OCI-LY7 (cell line): ENCODE results near the gene NLGN4Y.

Experiments
- EZH2phosphoT487 ChIP-seq: fragments of 200-600 bp; sonication (generic); IDR thresholded peaks from 2 replicates; pipeline ENCODE4 v1.6.1; 2018; ENCODE audit warnings: low read depth, borderline replicate concordance, mild to moderate bottlenecking, mixed run types, antibody characterized with exemption, low read length, moderate library complexity, mixed read lengths
- TF ChIP-seq, protein P1 (sequence below): fragments of 200-600 bp; sonication (generic); conservative IDR thresholded peaks from 2 replicates; pipeline ENCODE4 v1.5.1; 2014; ENCODE audit warnings: mild to moderate bottlenecking, antibody characterized with exemption, low read length, moderate library complexity, mixed read lengths

DNA sequence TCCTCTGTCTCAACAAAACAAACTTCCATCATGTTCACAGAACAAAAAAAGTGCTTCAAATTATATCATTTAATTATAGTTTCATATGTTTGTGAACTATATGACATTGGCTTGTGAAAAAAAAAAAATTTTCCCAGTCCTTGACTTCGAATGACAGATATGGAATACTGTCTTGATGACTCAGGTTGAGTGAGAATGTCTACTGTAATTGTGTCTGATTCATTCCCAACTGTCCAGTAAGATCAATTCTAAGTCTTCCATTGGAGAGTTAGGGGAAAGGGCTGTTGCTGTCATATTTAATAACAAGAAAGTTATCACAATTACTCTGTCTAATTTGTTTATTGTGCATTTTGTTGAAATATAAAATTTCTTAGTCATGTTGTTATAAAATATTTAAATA lies 34.1 kb upstream of the NLGN4Y start:
- TF ChIP-seq, protein P1, sequence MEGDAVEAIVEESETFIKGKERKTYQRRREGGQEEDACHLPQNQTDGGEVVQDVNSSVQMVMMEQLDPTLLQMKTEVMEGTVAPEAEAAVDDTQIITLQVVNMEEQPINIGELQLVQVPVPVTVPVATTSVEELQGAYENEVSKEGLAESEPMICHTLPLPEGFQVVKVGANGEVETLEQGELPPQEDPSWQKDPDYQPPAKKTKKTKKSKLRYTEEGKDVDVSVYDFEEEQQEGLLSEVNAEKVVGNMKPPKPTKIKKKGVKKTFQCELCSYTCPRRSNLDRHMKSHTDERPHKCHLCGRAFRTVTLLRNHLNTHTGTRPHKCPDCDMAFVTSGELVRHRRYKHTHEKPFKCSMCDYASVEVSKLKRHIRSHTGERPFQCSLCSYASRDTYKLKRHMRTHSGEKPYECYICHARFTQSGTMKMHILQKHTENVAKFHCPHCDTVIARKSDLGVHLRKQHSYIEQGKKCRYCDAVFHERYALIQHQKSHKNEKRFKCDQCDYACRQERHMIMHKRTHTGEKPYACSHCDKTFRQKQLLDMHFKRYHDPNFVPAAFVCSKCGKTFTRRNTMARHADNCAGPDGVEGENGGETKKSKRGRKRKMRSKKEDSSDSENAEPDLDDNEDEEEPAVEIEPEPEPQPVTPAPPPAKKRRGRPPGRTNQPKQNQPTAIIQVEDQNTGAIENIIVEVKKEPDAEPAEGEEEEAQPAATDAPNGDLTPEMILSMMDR: no peak
- TF ChIP-seq EZH2phosphoT487: no peak
